CD8-positive, alpha-beta memory T cell (primary cell): Measurements from ENCODE around the gene OTOA. TPM values are rescaled to one million over a fixed set of nuclear protein-coding genes. Genes with fewer than 3 reads are reported as not detected.
A peak's percentile ranks its signal among the peaks of the same experiment; 100 is the strongest.
"Not testable (repeated sequence)": the region's sequence is repeated elsewhere in the genome, so short reads cannot be mapped to it uniquely, and the experiment has no call there.

Experiments used
- CTCF ChIA-PET: fragments of 350-600 bp; sonication (Branson Sonifier 250); formaldehyde crosslinking; loops from one replicate; lab custom pipeline; 2021; ENCODE audit warnings: antibody characterized with exemption; lab: Charles Lee
- POLR2A ChIA-PET: fragments of 350-600 bp; sonication (Branson Sonifier 250); formaldehyde crosslinking; loops from one replicate; lab custom pipeline; 2021; ENCODE audit warnings: antibody characterized with exemption; lab: Charles Lee
- DNase-seq, 5 donors: peaks; one replicate each; pipeline versions ENCODE4 v3.0.0 to v3.0.0-alpha.2; 2020 to 2022; ENCODE audit warnings: mixed read lengths in 1 of 5
- H3K27ac ChIP-seq: one replicate; pipeline ENCODE4 v1.7.0; 2013; ENCODE audit warnings: low read depth, mild to moderate bottlenecking, low read length, moderate library complexity
- H3K27me3 ChIP-seq: 2 replicates; pipeline ENCODE4 v1.7.0; 2013; ENCODE audit warnings: low read length, mild to moderate bottlenecking; ENCODE audit not compliant: insufficient read depth, poor library complexity, severe bottlenecking
- H3K36me3 ChIP-seq: 2 replicates; pipeline ENCODE4 v1.7.0; 2013; ENCODE audit warnings: mild to moderate bottlenecking, low read length, moderate library complexity; ENCODE audit not compliant: insufficient read depth
- H3K4me1 ChIP-seq: 2 replicates; pipeline ENCODE4 v1.7.0; 2013; ENCODE audit warnings: mild to moderate bottlenecking, low read length, moderate library complexity; ENCODE audit not compliant: insufficient read depth
- H3K4me3 ChIP-seq: 2 replicates; pipeline ENCODE4 v1.7.0; 2013; ENCODE audit warnings: mild to moderate bottlenecking, low read length
- H3K9me3 ChIP-seq: 2 replicates; pipeline ENCODE4 v1.7.0; 2013; ENCODE audit warnings: mild to moderate bottlenecking, low read length
- H3K27ac Mint-ChIP-seq, 8 donors: one replicate each; pipeline ENCODE4 v1.8.0; 2020 to 2021; ENCODE audit warnings: mixed read lengths in 8 of 8, mild to moderate bottlenecking in 6 of 8, inconsistent platforms in 3 of 8, moderate library complexity in 3 of 8
- H3K27me3 Mint-ChIP-seq, 2 donors: one replicate each; pipeline ENCODE4 v1.8.0; 2020 to 2021; ENCODE audit warnings: mixed read lengths in 2 of 2, mild to moderate bottlenecking in 1 of 2, moderate library complexity in 1 of 2
- H3K36me3 Mint-ChIP-seq, 3 donors: one replicate each; pipeline ENCODE4 v1.8.0; 2020 to 2021; ENCODE audit warnings: mixed read lengths in 3 of 3, inconsistent platforms in 1 of 3, mild to moderate bottlenecking in 1 of 3
- H3K4me1 Mint-ChIP-seq, 3 donors: one replicate each; pipeline ENCODE4 v1.8.0; 2020 to 2021; ENCODE audit warnings: mixed read lengths in 3 of 3, inconsistent platforms in 1 of 3, mild to moderate bottlenecking in 1 of 3
- H3K4me3 Mint-ChIP-seq, 7 donors: one replicate each; pipeline ENCODE4 v1.8.0; 2020 to 2021; ENCODE audit warnings: mixed read lengths in 7 of 7, mild to moderate bottlenecking in 6 of 7, moderate library complexity in 4 of 7, inconsistent platforms in 2 of 7
- H3K9me3 Mint-ChIP-seq, 5 donors: one replicate each; pipeline ENCODE4 v1.8.0; 2020 to 2022; ENCODE audit warnings: mixed read lengths in 5 of 5, mild to moderate bottlenecking in 3 of 5, moderate library complexity in 2 of 5, inconsistent platforms in 1 of 5
- polyA plus RNA-seq: library from polyadenylated mRNA; unstranded; fragments of 300-500 nt; fragmentation: Illumina TruSeq; gene quantifications from one replicate; pipeline ENCODE4 v1.2.3, GENCODE V29; 2021
- total RNA-seq, 2 experiments: library from RNA; stranded (reverse); gene quantifications; one replicate each; pipeline ENCODE4 v1.2.3, GENCODE V29; 2021

Gene OTOA
- total and polyA plus RNA-seq, 3 experiments from 2014 or later = 0.09 TPM; not detected in 1

- CTCF ChIA-PET = not testable (repeated sequence)
Observed at GRCh38 chr16:21768810-21769209, 105.0 kb downstream of the OTOA start.

GRCh38 chr16:21769284-21769683 is 105.5 kb downstream of the OTOA start:
- H3K36me3 Mint-ChIP-seq, H3K27ac Mint-ChIP-seq, H3K27me3 ChIP-seq, H3K36me3 ChIP-seq, H3K27me3 Mint-ChIP-seq, POLR2A ChIA-PET, H3K4me1 ChIP-seq, DNase-seq, CTCF ChIA-PET, H3K4me1 Mint-ChIP-seq, H3K9me3 Mint-ChIP-seq, H3K4me3 ChIP-seq, H3K27ac ChIP-seq, H3K9me3 ChIP-seq, H3K4me3 Mint-ChIP-seq: not testable (repeated sequence)

More at GRCh38 chr16:21768810-21769209, 105.0 kb downstream of the OTOA start:
- H3K9me3 ChIP-seq, H3K9me3 Mint-ChIP-seq, H3K36me3 ChIP-seq, H3K4me1 Mint-ChIP-seq, H3K4me3 ChIP-seq, DNase-seq, H3K27me3 ChIP-seq, H3K4me1 ChIP-seq, H3K27ac ChIP-seq, POLR2A ChIA-PET, H3K4me3 Mint-ChIP-seq, H3K27me3 Mint-ChIP-seq, H3K27ac Mint-ChIP-seq, H3K36me3 Mint-ChIP-seq: not testable (repeated sequence)

- H3K27me3 ChIP-seq, POLR2A ChIA-PET, H3K9me3 ChIP-seq, H3K4me1 ChIP-seq, DNase-seq, H3K9me3 Mint-ChIP-seq, H3K4me3 Mint-ChIP-seq, H3K4me1 Mint-ChIP-seq, H3K27me3 Mint-ChIP-seq, H3K4me3 ChIP-seq, H3K27ac Mint-ChIP-seq, H3K36me3 Mint-ChIP-seq, H3K36me3 ChIP-seq, H3K27ac ChIP-seq, CTCF ChIA-PET: not testable (repeated sequence)
Observed at GRCh38 chr16:21770584-21770983, 106.8 kb downstream of the OTOA start.

- H3K27me3 ChIP-seq, DNase-seq, H3K27ac ChIP-seq, H3K4me3 ChIP-seq, H3K36me3 Mint-ChIP-seq, H3K9me3 ChIP-seq, H3K9me3 Mint-ChIP-seq, H3K27me3 Mint-ChIP-seq, H3K4me1 ChIP-seq, CTCF ChIA-PET, H3K4me3 Mint-ChIP-seq, POLR2A ChIA-PET, H3K4me1 Mint-ChIP-seq, H3K36me3 ChIP-seq: not testable (repeated sequence)
- peak overlapping the region in 1 of 8 donors; percentile 15 for H3K27ac Mint-ChIP-seq
Observed at GRCh38 chr16:21772547-21773206, 108.9 kb downstream of the OTOA start.

GRCh38 chr16:21773207-21773553 is 109.4 kb downstream of the OTOA start:
- H3K4me3 Mint-ChIP-seq, H3K36me3 ChIP-seq, H3K27me3 Mint-ChIP-seq, DNase-seq, H3K36me3 Mint-ChIP-seq, H3K27ac Mint-ChIP-seq, H3K4me1 ChIP-seq, CTCF ChIA-PET, H3K4me1 Mint-ChIP-seq, H3K9me3 ChIP-seq, H3K4me3 ChIP-seq, POLR2A ChIA-PET, H3K9me3 Mint-ChIP-seq, H3K27ac ChIP-seq, H3K27me3 ChIP-seq: not testable (repeated sequence)

GRCh38 chr16:21780525-21780924 is 116.8 kb downstream of the OTOA start:
- H3K9me3 ChIP-seq, H3K36me3 ChIP-seq, H3K27ac Mint-ChIP-seq, CTCF ChIA-PET, POLR2A ChIA-PET, H3K4me3 ChIP-seq, H3K9me3 Mint-ChIP-seq, H3K36me3 Mint-ChIP-seq, H3K4me3 Mint-ChIP-seq, H3K27me3 Mint-ChIP-seq, DNase-seq, H3K4me1 ChIP-seq, H3K4me1 Mint-ChIP-seq, H3K27ac ChIP-seq, H3K27me3 ChIP-seq: not testable (repeated sequence)

DNA sequence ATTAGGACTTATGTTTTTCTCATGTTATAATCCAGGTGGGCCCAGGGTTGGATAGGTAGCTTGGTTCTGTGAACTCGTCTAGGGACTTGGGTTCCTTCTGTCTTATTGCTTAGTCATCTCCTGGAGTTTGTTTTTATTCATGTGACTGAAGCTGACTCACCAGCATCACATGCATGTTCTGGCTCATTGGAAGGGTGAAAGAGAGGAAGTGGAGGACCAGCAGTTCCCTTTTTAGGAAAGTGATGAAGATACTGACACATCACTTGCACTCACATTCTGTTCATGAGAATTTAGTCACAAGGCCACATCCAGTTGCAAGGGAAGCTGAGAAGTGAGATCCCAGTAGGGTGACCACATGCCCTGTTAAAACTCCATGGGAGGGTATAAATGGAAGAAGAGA is 126.7 kb downstream of the OTOA start:
- POLR2A ChIA-PET, H3K36me3 Mint-ChIP-seq, H3K36me3 ChIP-seq, H3K4me3 Mint-ChIP-seq, DNase-seq, H3K27me3 Mint-ChIP-seq, H3K27ac ChIP-seq, H3K9me3 ChIP-seq, H3K27ac Mint-ChIP-seq, CTCF ChIA-PET, H3K4me1 ChIP-seq, H3K4me3 ChIP-seq, H3K9me3 Mint-ChIP-seq, H3K4me1 Mint-ChIP-seq, H3K27me3 ChIP-seq: not testable (repeated sequence)

DNA sequence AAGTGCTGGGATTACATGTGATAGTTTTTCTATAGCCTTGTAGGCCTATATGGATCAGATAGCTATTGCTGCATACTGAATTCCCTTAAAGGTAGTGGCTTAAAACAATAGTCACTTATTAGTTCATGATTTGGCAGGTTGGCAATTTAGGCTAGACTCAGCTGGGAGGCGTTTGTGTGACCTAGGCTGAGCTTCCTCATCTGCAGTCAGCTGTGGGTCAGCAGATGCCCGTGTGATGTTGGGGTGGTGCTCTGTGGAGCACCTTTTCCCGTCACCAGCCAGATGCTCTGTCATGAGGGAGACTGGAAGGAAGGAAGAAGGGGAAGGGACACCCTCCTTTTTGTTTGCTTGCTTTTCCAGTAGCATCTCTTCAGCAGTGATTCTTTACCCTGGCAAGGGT is 129.5 kb downstream of the OTOA start:
- H3K27me3 ChIP-seq, DNase-seq, H3K27ac ChIP-seq, H3K27me3 Mint-ChIP-seq, POLR2A ChIA-PET, H3K4me3 ChIP-seq, H3K4me1 ChIP-seq, H3K27ac Mint-ChIP-seq, CTCF ChIA-PET, H3K36me3 ChIP-seq, H3K9me3 ChIP-seq, H3K4me3 Mint-ChIP-seq, H3K4me1 Mint-ChIP-seq, H3K36me3 Mint-ChIP-seq, H3K9me3 Mint-ChIP-seq: not testable (repeated sequence)

DNA sequence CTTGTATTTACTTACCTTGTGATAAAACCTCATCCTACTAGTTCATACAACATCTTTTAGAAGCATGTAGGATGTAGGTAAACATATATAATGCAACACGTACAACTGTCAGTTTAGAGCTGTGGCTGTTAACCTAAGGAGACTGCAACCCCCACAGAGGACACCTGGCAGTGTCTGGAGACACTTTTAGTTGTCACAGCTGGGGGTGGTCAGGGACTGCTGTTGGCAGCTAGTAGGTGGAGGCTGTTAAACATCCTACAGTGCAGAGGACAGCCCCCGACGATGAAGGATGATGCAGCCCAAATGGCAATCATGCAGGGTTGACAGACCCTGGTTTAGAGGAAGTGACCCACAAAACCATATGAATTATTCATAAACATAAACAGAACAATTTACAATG is 134.8 kb downstream of the OTOA start:
- H3K9me3 Mint-ChIP-seq, H3K36me3 ChIP-seq, H3K27me3 ChIP-seq, H3K4me1 ChIP-seq, H3K4me3 ChIP-seq, H3K27me3 Mint-ChIP-seq, CTCF ChIA-PET, POLR2A ChIA-PET, H3K27ac ChIP-seq, H3K4me1 Mint-ChIP-seq, H3K27ac Mint-ChIP-seq, DNase-seq, H3K9me3 ChIP-seq, H3K4me3 Mint-ChIP-seq: not testable (repeated sequence)
- peaks cover 3 to 26% (median 7%) of the 10 kb centered on the region in 3 donors for H3K36me3 Mint-ChIP-seq
